HG03558 (cell line): ENCODE data around the gene UBE2L3.
"Not testable (repeated sequence)": the region's sequence is repeated elsewhere in the genome, so short reads cannot be mapped to it uniquely, and the experiment has no call there.

Experiments
- ATAC-seq: cut with Tn5 transposase; IDR thresholded peaks from one replicate; pipeline ENCODE4 v1.9.1; 2021; ENCODE audit warnings: moderate number of reproducible peaks; ENCODE audit not compliant: unreplicated experiment; ENCODE audit errors: extremely low read depth

Gene UBE2L3

GRCh38 chr22:21567456-21568346 lies at the start of gene UBE2L3:
Gene UBE2L3 (plus strand): TSS chr22:21567714. CDS start chr22:21567745, 31 bp downstream.
- no peak for ATAC-seq

GRCh38 chr22:21526705-21527500 lies 40.6 kb upstream of the UBE2L3 start:
- ATAC-seq, result not testable (repeated sequence)

GRCh38 chr22:21531525-21531924 lies 36.0 kb upstream of the UBE2L3 start:
- ATAC-seq, result not testable (repeated sequence)

- ATAC-seq, result not testable (repeated sequence)
Measured at GRCh38 chr22:21532863-21533648, 34.5 kb upstream of the UBE2L3 start.

- ATAC-seq, result not testable (repeated sequence)
Measured at GRCh38 chr22:21539862-21540261, 27.7 kb upstream of the UBE2L3 start.

GRCh38 chr22:21544432-21545322 lies 22.8 kb upstream of the UBE2L3 start:
- not testable (repeated sequence) for ATAC-seq

- not testable (repeated sequence) for ATAC-seq
Measured at GRCh38 chr22:21549558-21549957, 18.0 kb upstream of the UBE2L3 start.

- not testable (repeated sequence) for ATAC-seq
Measured at GRCh38 chr22:21550008-21550677, 17.4 kb upstream of the UBE2L3 start.

- not testable (repeated sequence) for ATAC-seq
Measured at GRCh38 chr22:21550678-21551047, 16.9 kb upstream of the UBE2L3 start.

GRCh38 chr22:21551361-21551760 lies 16.2 kb upstream of the UBE2L3 start, which contains the start of gene RIMBP3C:
Gene RIMBP3C (minus strand): TSS chr22:21551461. CDS start chr22:21550976, 485 bp downstream.
- not testable (repeated sequence) for ATAC-seq

GRCh38 chr22:21559345-21560125 lies 8.0 kb upstream of the UBE2L3 start:
- ATAC-seq, result not testable (repeated sequence)

GRCh38 chr22:21560657-21561056 lies 6.9 kb upstream of the UBE2L3 start:
- not testable (repeated sequence) for ATAC-seq

GRCh38 chr22:21563912-21564311 lies 3.6 kb upstream of the UBE2L3 start:
- ATAC-seq, result no peak

GRCh38 chr22:21564411-21564810 lies 3.1 kb upstream of the UBE2L3 start:
- no peak for ATAC-seq

GRCh38 chr22:21568347-21569075 lies 997 bp downstream of the UBE2L3 start:
- no peak for ATAC-seq

- ATAC-seq, result not testable (repeated sequence)
Measured at GRCh38 chr22:21569076-21569427, 1.5 kb downstream of the UBE2L3 start.

- no peak for ATAC-seq
Measured at GRCh38 chr22:21569459-21570170, 2.1 kb downstream of the UBE2L3 start.
